MM.1S (cell line): ENCODE results near the gene ZBTB6.

Source experiments
- EZH2 ChIP-seq: fragments of 300-600 bp; sonication (generic); optimal IDR thresholded peaks from 2 replicates; pipeline ENCODE3; 2017; ENCODE audit warnings: low read depth, mild to moderate bottlenecking, antibody characterized with exemption, low read length, mixed read lengths
- EZH2phosphoT487 ChIP-seq: fragments of 300-600 bp; sonication (generic); IDR thresholded peaks from 2 replicates; pipeline ENCODE4 v1.6.1; 2018; ENCODE audit warnings: antibody characterized with exemption, low read length
- TF ChIP-seq, protein P1 (sequence below): fragments of 300-600 bp; sonication (generic); IDR thresholded peaks from 2 replicates; pipeline ENCODE4 v1.5.1; 2016; ENCODE audit warnings: antibody characterized with exemption, low read length, mixed read lengths

DNA sequence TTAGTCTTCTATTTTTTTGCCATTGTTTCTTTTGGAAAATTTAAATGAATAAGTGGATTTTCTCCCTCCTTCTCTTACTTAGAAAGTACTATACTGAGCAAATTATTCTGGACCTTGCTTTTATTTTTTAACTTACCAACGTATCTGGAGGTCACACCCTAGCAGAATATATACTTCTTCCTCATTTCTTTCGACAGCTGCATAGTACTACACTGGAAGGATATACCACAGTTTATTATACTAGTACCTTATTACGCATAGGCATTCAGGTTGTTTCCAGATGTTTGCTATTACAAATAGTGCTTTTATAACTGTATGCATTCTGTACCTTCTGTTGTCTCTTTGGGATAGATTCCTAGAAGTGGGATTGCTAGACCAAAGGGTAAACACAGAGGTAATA is 24.6 kb downstream of the ZBTB6 start:
- TF ChIP-seq, protein P1, sequence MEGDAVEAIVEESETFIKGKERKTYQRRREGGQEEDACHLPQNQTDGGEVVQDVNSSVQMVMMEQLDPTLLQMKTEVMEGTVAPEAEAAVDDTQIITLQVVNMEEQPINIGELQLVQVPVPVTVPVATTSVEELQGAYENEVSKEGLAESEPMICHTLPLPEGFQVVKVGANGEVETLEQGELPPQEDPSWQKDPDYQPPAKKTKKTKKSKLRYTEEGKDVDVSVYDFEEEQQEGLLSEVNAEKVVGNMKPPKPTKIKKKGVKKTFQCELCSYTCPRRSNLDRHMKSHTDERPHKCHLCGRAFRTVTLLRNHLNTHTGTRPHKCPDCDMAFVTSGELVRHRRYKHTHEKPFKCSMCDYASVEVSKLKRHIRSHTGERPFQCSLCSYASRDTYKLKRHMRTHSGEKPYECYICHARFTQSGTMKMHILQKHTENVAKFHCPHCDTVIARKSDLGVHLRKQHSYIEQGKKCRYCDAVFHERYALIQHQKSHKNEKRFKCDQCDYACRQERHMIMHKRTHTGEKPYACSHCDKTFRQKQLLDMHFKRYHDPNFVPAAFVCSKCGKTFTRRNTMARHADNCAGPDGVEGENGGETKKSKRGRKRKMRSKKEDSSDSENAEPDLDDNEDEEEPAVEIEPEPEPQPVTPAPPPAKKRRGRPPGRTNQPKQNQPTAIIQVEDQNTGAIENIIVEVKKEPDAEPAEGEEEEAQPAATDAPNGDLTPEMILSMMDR, result no peak
- no peak for TF ChIP-seq EZH2phosphoT487
- TF ChIP-seq EZH2, result no peak
